Adrenal gland (tissue), 12 donors: ENCODE data around the gene AKR1A1. TPM values are rescaled to one million over a fixed set of nuclear protein-coding genes. Genes with fewer than 3 reads are reported as not detected.

ENCODE experiments used
- DNase-seq, 7 donors: peaks; one replicate each; pipeline ENCODE4 v3.0.0-alpha.2; 2019 to 2020
- H3K27ac ChIP-seq, 5 donors: fragments of 200-600 bp; sonication (generic) in 4 of 5; 1 replicate in 3 of 5; 2 replicates in 2 of 5; pipeline versions ENCODE4 v1.5.1 to v1.8.0; 2016 to 2020; ENCODE audit warnings: mild to moderate bottlenecking in 1 of 5
- H3K27me3 ChIP-seq: fragments of 200-600 bp; 2 replicates; pipeline ENCODE4 v1.8.0; 2021
- H3K36me3 ChIP-seq, 2 donors: fragments of 200-600 bp; replicated peaks in 1 of 2; 1 replicate in 1 of 2; 2 replicates in 1 of 2; pipeline versions ENCODE4 v1.5.1 to v1.8.0; 2018 to 2022
- H3K4me1 ChIP-seq, 2 donors: fragments of 200-600 bp; replicated peaks in 1 of 2; 1 replicate in 1 of 2; 2 replicates in 1 of 2; pipeline versions ENCODE4 v1.5.1 to v1.8.0; 2018 to 2021
- H3K4me3 ChIP-seq, 4 donors: fragments of 200-600 bp; sonication (generic) in 3 of 4; one replicate each; pipeline ENCODE4 v1.5.1; 2016 to 2018
- H3K9me3 ChIP-seq, 3 donors: fragments of 200-600 bp; sonication (generic) in 1 of 3; replicated peaks in 1 of 3; 1 replicate in 2 of 3; 2 replicates in 1 of 3; pipeline versions ENCODE4 v1.5.1 to v1.8.0; 2016 to 2021
- CTCF ChIP-seq, 6 experiments: fragments of 450-650 bp in 4 of 6; fragments of 200-600 bp in 2 of 6; sonication (generic) in 1 of 6; IDR thresholded peaks; 1 replicate in 5 of 6; 2 replicates in 1 of 6; pipeline versions ENCODE4 v1.5.1 to v1.8.0; 2016 to 2021; ENCODE audit warnings: antibody characterized with exemption in 6 of 6, mild to moderate bottlenecking in 2 of 6, moderate library complexity in 1 of 6
- POLR2A ChIP-seq, 2 donors: fragments of 450-650 bp; IDR thresholded peaks; one replicate each; pipeline ENCODE4 v1.6.1; 2017; ENCODE audit warnings: antibody characterized with exemption in 2 of 2, mild to moderate bottlenecking in 2 of 2, moderate library complexity in 1 of 2
- WGBS, 4 donors: extraction: QIAGEN DNeasy Blood & Tissue Kit in 2 of 4; methylation state at CpG; one replicate each; pipeline versions ENCODE4 v1.1.5 to v1.1.7; 2013 to 2017; 5-methylcytosine and 5-hydroxymethylcytosine counted together
- intact Hi-C, 2 donors: fragments of 100-400 bp; cut with DNase I; formaldehyde crosslinking; loops; one replicate each; pipeline versions ENCODE4 v1.14.1 to v1.15.0; 2022 to 2023
- polyA plus RNA-seq, 3 donors: library from polyadenylated mRNA; stranded (reverse); fragments of 200-250 nt in 2 of 3; fragments of 350-450 nt in 1 of 3; fragmentation: Illumina TruSeq in 1 of 3; extraction: RNeasy Lipid Tissue Mini Kit (QIAGEN cat#74804) in 1 of 3; gene quantifications; one replicate each; pipeline ENCODE4 v1.2.3, GENCODE V29; 2013 to 2014
- total RNA-seq, 9 donors: library from RNA; depleted of rRNA in 4 of 9; stranded (reverse); fragments of >200 nt in 4 of 9; fragments of 120-200 nt in 1 of 9; fragmentation: NEBNext Ultra II Directional in 1 of 9; extraction: Animal tissue kit (Norgen Biotek cat#: 25700) in 1 of 9; gene quantifications; one replicate each; pipeline versions ENCODE4 v1.1.0 to v1.2.4, GENCODE V29; 2013 to 2023
- donor health status: healthy with polysubstance abuse.
- donor health status: Bipolar disorder and iron deficiency.
- donor health status: DM: yes; HTN: yes; CAD: no.
- donor health status: DM: no; HTN: no; CAD: no.
- donor health status: DM: no; HTN: no; CAD: no.
- donor health status: DM: yes; HTN: yes; CAD: no.

Gene AKR1A1
- total and polyA plus RNA-seq, 12 donors: 85.6 to 199 (median 119) TPM

DNA sequence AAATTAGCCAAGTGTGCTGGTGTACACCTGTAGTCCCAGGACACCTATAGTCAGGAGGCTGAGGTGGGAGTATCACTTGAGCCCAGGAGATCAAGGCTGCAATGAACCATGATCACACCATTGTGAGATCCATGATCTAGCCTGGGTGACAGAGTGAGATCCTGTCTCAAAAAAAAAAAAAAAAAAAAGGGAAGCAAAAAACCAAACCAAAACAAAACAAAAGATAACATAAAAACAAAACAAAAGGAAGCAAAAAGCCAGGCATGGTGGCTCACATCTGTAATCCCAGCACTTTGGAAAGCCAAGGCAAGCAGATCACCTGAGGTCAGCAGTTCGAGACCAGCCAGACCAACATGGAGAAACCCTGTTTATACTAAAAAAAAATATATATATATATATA, 9.4 kb upstream of the AKR1A1 start:
- DNase-seq: no peak
- no peak overlapping the region for H3K27ac ChIP-seq
- peaks cover 0 to 19% of the 10 kb centered on the region in 2 donors for H3K4me1 ChIP-seq
- H3K4me3 ChIP-seq: no peak overlapping the region
- H3K27me3 ChIP-seq: no peaks in the 10 kb centered on the region
- WGBS, 4 donors: 87 to 100% (median 95%) methylated on average over 1 of the region's 1 CpG
- no peak for TF ChIP-seq POLR2A (IDR thresholded peaks at IDR 0.05)
- no peak for TF ChIP-seq CTCF (IDR thresholded peaks at IDR 0.05)
- H3K9me3 ChIP-seq: no peaks in the 10 kb centered on the region
- no peaks in the 10 kb centered on the region for H3K36me3 ChIP-seq
- intact Hi-C loops: no loop called here

DNA sequence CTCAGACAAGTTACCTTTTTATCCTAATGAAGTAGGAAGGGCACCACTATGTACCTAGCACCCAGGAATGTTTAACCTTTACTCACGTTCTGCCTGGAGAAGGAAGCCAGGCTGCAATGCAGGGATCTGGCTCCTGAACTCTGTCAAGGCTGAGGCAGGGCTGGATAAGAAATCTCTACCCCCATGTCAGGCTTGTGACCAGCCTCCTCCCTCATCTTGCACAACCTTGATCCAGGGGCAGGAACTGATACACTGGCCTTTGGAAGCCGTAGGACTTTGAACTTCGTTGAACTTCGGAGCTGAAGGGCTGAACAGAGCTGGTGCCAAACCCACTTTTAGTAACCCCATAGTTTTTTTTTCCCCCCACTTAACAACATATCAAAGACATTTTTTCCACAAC, 8.0 kb upstream of the AKR1A1 start:
- peak overlapping the region in 2 of 5 donors; percentile 46 to 71 for H3K27ac ChIP-seq
- peaks cover 0 to 19% of the 10 kb centered on the region in 2 donors for H3K4me1 ChIP-seq
- intact Hi-C loops: no loop called here
- no peaks in the 10 kb centered on the region for H3K36me3 ChIP-seq
- H3K9me3 ChIP-seq: no peaks in the 10 kb centered on the region
- TF ChIP-seq POLR2A (IDR thresholded peaks at IDR 0.05): no peak
- no peak for TF ChIP-seq CTCF (IDR thresholded peaks at IDR 0.05)
- DNase-seq: peak; percentile 43 to 74 (median 58)
- 18 to 26% (median 19%) methylated on average over 3 to 4 of the region's 4 CpGs for WGBS, 4 donors
- H3K27me3 ChIP-seq: no peaks in the 10 kb centered on the region
- no peak overlapping the region for H3K4me3 ChIP-seq

DNA sequence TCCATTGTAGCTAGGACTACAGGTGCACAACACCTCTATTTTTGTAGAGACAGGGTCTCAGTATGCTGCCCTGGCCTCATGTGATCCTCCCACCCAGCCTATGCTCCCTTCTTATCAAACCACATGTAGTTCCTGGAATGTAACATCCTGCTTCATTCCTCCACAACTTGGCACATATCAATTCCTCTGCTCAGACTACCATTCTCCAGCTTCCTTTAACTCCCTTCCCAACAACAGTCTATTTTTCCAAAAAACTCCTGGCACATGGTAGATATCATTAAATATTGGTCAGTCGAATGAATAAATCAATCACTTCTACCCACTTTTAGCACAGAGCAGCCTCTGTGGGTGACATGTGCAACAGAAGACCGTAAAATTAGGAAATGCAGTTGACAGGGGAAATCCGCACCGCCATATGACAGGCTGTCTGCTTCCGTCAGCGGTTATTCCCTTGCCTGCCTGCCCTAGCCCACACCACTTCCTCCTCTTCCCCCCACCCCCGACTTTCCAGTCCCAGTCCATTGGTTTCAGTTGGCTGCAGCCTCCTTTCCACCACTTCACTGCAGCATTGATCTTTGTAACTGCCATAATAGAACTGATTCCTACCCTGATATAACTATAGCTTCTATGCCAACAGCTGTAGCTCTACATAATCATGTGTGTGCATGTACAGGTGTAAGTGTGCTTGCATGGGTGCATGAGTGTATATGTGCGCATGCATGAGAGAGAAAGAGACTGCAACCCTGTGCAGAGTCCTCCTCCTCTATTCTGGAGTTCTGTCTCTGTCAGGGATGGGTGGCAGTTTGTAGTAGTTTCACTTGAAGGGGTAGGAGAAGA, 6.8 kb upstream of the AKR1A1 start:
- Histone ChIP-seq H3K4me3 (no peak overlapping the region), H3K36me3 (no peaks in the 10 kb centered on the region), H3K27ac (peak overlapping the region in 3 of 5 donors; percentile 38 to 84 (median 71)), H3K4me1 (peaks cover 0 to 19% of the 10 kb centered on the region in 2 donors), H3K27me3 (no peaks in the 10 kb centered on the region), H3K9me3 (no peaks in the 10 kb centered on the region)
- intact Hi-C loops: no loop called here
- TF ChIP-seq CTCF (IDR thresholded peaks at IDR 0.05) (no peak), POLR2A (IDR thresholded peaks at IDR 0.05) (no peak)
- peak; percentile 56 to 79 (median 61) for DNase-seq
- WGBS, 4 donors: 55 to 67% (median 60%) methylated on average over 8 of the region's 8 CpGs

- WGBS, 4 donors: 80 to 88% (median 85%) methylated on average over 4 of the region's 4 CpGs
- intact Hi-C loops: no loop called here
- H3K9me3 ChIP-seq: no peaks in the 10 kb centered on the region
- peaks cover 0 to 19% of the 10 kb centered on the region in 2 donors for H3K4me1 ChIP-seq
- H3K4me3 ChIP-seq: no peak overlapping the region
- TF ChIP-seq POLR2A (IDR thresholded peaks at IDR 0.05): no peak
- TF ChIP-seq CTCF (IDR thresholded peaks at IDR 0.05): no peak
- peak overlapping the region in 1 of 5 donors; percentile 21 for H3K27ac ChIP-seq
- no peaks in the 10 kb centered on the region for H3K36me3 ChIP-seq
- DNase-seq: no peak
- H3K27me3 ChIP-seq: no peaks in the 10 kb centered on the region
Measured at GRCh38 chr1:45544530-45544929, 6.1 kb upstream of the AKR1A1 start.
